HepG2 (cell line): ENCODE data around the gene CYSTM1. TPM values are rescaled to one million over a fixed set of nuclear protein-coding genes. Genes with fewer than 3 reads are reported as not detected.
A peak's percentile ranks its signal among the peaks of the same experiment; 100 is the strongest.

Experiments used
- BHLHE40 ChIP-seq: IDR thresholded peaks from 2 replicates; pipeline ENCODE4 v1.6.1; 2011; ENCODE audit warnings: low read length, improper control_type of control experiment
- HDAC6 ChIP-seq: fragments of 200-600 bp; sonication (generic); IDR thresholded peaks from 2 replicates; pipeline ENCODE4 v1.7.0; 2017; ENCODE audit warnings: mild to moderate bottlenecking, antibody characterized with exemption, low read length, low read depth
- KLF16 ChIP-seq, 2 experiments: sonication (generic) in 1 of 2; formaldehyde crosslinking in 1 of 2; IDR thresholded peaks; 2 replicates each; pipeline versions ENCODE4 v1.6.1 to v1.8.0; 2016 to 2023; ENCODE audit warnings: missing genetic modification reagents in 2 of 2, missing compliant biosample characterization in 1 of 2
- MIER2 ChIP-seq: IDR thresholded peaks from 2 replicates; pipeline ENCODE4 v1.6.1; 2016; ENCODE audit warnings: missing biosample characterization, missing genetic modification reagents
- ONECUT2 ChIP-seq: sonication (generic); formaldehyde crosslinking; IDR thresholded peaks from 2 replicates; pipeline ENCODE4 v1.4.0; 2020; ENCODE audit warnings: missing genetic modification reagents
- PBX2 ChIP-seq: IDR thresholded peaks from 2 replicates; pipeline ENCODE4 v1.6.1; 2016; ENCODE audit warnings: control low read depth
- PRDM4 ChIP-seq: sonication (generic); formaldehyde crosslinking; IDR thresholded peaks from 2 replicates; pipeline ENCODE4 v1.9.0; 2021; ENCODE audit warnings: missing genetic modification reagents, borderline replicate concordance
- RAD21 ChIP-seq: fragments of 450-650 bp; formaldehyde crosslinking; IDR thresholded peaks from 2 replicates; pipeline ENCODE4 v1.5.0; 2020; ENCODE audit warnings: mild to moderate bottlenecking
- RCOR2 ChIP-seq: IDR thresholded peaks from 2 replicates; pipeline ENCODE4 v1.6.1; 2016; ENCODE audit warnings: missing biosample characterization, missing genetic modification reagents
- SALL1 ChIP-seq: sonication (generic); formaldehyde crosslinking; IDR thresholded peaks from 2 replicates; pipeline ENCODE4 v1.8.0; 2022; ENCODE audit warnings: mild to moderate bottlenecking, missing genetic modification reagents
- SATB2 ChIP-seq: sonication (generic); formaldehyde crosslinking; IDR thresholded peaks from 2 replicates; pipeline ENCODE4 v1.5.0; 2020; ENCODE audit warnings: missing genetic modification reagents
- STAT6 ChIP-seq: sonication (generic); formaldehyde crosslinking; IDR thresholded peaks from 2 replicates; pipeline ENCODE4 v1.4.0; 2020; ENCODE audit warnings: missing genetic modification reagents, mild to moderate bottlenecking, borderline replicate concordance
- SUZ12 ChIP-seq: fragments of 150-350 bp; IDR thresholded peaks from 2 replicates; pipeline ENCODE4 v1.6.1; 2014; ENCODE audit warnings: low read depth, low read length
- TOPORS ChIP-seq: sonication (generic); formaldehyde crosslinking; IDR thresholded peaks from 2 replicates; pipeline ENCODE4 v1.8.0; 2023; ENCODE audit warnings: mild to moderate bottlenecking, missing genetic modification reagents
- TRAFD1 ChIP-seq: sonication (generic); formaldehyde crosslinking; IDR thresholded peaks from 2 replicates; pipeline ENCODE4 v1.5.1; 2020; ENCODE audit warnings: missing genetic modification reagents, mild to moderate bottlenecking, borderline replicate concordance
- ZFP91 ChIP-seq: sonication (generic); formaldehyde crosslinking; IDR thresholded peaks from 2 replicates; pipeline ENCODE4 v1.9.0; 2022; ENCODE audit warnings: missing genetic modification reagents, mild to moderate bottlenecking, borderline replicate concordance
- ZNF564 ChIP-seq: sonication (generic); formaldehyde crosslinking; IDR thresholded peaks from 2 replicates; pipeline ENCODE4 v1.8.1; 2023; ENCODE audit warnings: mild to moderate bottlenecking, missing genetic modification reagents
- ZNF607 ChIP-seq: sonication (generic); formaldehyde crosslinking; IDR thresholded peaks from 2 replicates; pipeline ENCODE4 v1.5.1; 2020; ENCODE audit warnings: missing genetic modification reagents, mild to moderate bottlenecking, borderline replicate concordance
- ZNF703 ChIP-seq: sonication (generic); formaldehyde crosslinking; IDR thresholded peaks from 2 replicates; pipeline ENCODE4 v1.5.1; 2020; ENCODE audit warnings: missing genetic modification reagents, mild to moderate bottlenecking, moderate library complexity, borderline replicate concordance
- ZNF749 ChIP-seq: sonication (generic); formaldehyde crosslinking; IDR thresholded peaks from 2 replicates; pipeline ENCODE4 v1.8.0; 2022; ENCODE audit warnings: mild to moderate bottlenecking, missing genetic modification reagents, moderate library complexity, borderline replicate concordance
- polyA plus RNA-seq, 8 experiments: library from polyadenylated mRNA; depleted of rRNA in 3 of 8; stranded (reverse) in 7 of 8; unstranded in 1 of 8; fragments of >200 nt; fragmentation: Illumina TruSeq in 4 of 8; extraction: Trizol in 4 of 8; gene quantifications; 2 replicates each; pipeline versions ENCODE4 v1.2.1 to v1.2.3, GENCODE V29; 2011 to 2016; ENCODE audit warnings: low read depth in 4 of 8, missing spikeins in 1 of 8, mixed read lengths in 1 of 8; ENCODE audit not compliant: insufficient read depth in 1 of 8
- total RNA-seq, 5 experiments: library from RNA; depleted of rRNA; stranded (reverse); fragments of >200 nt; fragmentation: Illumina TruSeq; extraction: Trizol; gene quantifications; 2 replicates each; pipeline ENCODE4 v1.2.3, GENCODE V29; 2016; ENCODE audit warnings: low read depth in 1 of 5

The CYSTM1 gene
- total and polyA plus RNA-seq, 2 of the 13 experiments (the other 11 are each of a cell fraction or from before 2014, with no cell fraction given), result 40.0 to 73.4 TPM

GRCh38 chr5:140145818-140146522 lies 29.0 kb upstream of the CYSTM1 start (continued):
- TF ChIP-seq PRDM4 (CRISPR knock-in tag) (no peak), ZNF749 (CRISPR knock-in tag) (peak; percentile 27; the same call in 1 of the 2 replicates), ZFP91 (CRISPR knock-in tag) (no peak), SALL1 (peak; percentile 61), MIER2 (CRISPR knock-in tag) (0 out of 2 replicates have a peak, but pooled peaks have one; percentile 49), SATB2 (CRISPR knock-in tag) (no peak), RAD21 (CRISPR knock-in tag) (peak; percentile 89), ZNF564 (CRISPR knock-in tag) (0 out of 2 replicates have a peak, but pooled peaks have one; percentile 26), TOPORS (no peak), RCOR2 (CRISPR knock-in tag) (no peak), HDAC6 (no peak), KLF16 (CRISPR knock-in tag; IDR thresholded peaks at IDR 0.05) (0 out of 4 replicates have a peak, but pooled peaks of 1 of the 2 experiments have one; percentile 21), TRAFD1 (CRISPR knock-in tag) (no peak), BHLHE40 (peak; percentile 24; the same call in 1 of the 2 replicates), PBX2 (CRISPR knock-in tag) (no peak), ZNF703 (CRISPR knock-in tag) (no peak), SUZ12 (no peak), STAT6 (CRISPR knock-in tag) (no peak), ZNF607 (CRISPR knock-in tag) (no peak), ONECUT2 (no peak)
